K562 (cell line): ENCODE measurements around the gene MACROD2. TPM values are rescaled to one million over a fixed set of nuclear protein-coding genes. Genes with fewer than 3 reads are reported as not detected.

Experiments used
- ATAC-seq: fragments of 200-7000 bp; cut with Tn5 transposase; 3 replicates; pipeline ENCODE4 v1.9.1; 2020; ENCODE audit warnings: moderate library complexity
- BruUV-seq: library from RNA; stranded (reverse); fragments of 400-500 nt; replicated peaks from 2 replicates; lab custom pipeline; 2021; lab: Mats Ljungman, UMichigan
- CTCF ChIA-PET: fragments of 300-600 bp; formaldehyde crosslinking; extraction: SDS; loops from one replicate; lab custom pipeline; 2021; ENCODE audit warnings: low intra/inter-chr PET ratio; lab: Yijun Ruan, JAX
- POLR2A ChIA-PET: fragments of 300-600, 350-650 bp; sonication (Branson Sonifier 250); formaldehyde crosslinking; extraction: SDS; loops from one replicate; lab custom pipeline; 2021; ENCODE audit warnings: antibody characterized with exemption, inconsistent platforms; lab: Yijun Ruan, JAX
- DNase-seq, 4 experiments: peaks; one replicate each; pipeline versions ENCODE4 v3.0.0 to v3.0.0-alpha.2; 2011 to 2018; ENCODE audit warnings: low spot score in 3 of 4, mixed read lengths in 3 of 4; ENCODE audit errors: extremely low read depth in 1 of 4
- FAIRE-seq: peaks from 2 replicates; lab custom pipeline; 2011; peaks lifted over from hg19 to GRCh38; lab: Jason Lieb, UNC
- H2AFZ ChIP-seq: 2 replicates; pipeline ENCODE4 v1.6.0; 2011; ENCODE audit warnings: low read depth, low read length, control low read depth, inconsistent platforms
- H3K27ac ChIP-seq: fragments of 200-600 bp; 3 replicates; pipeline ENCODE4 v1.8.0; 2011; ENCODE audit warnings: low read depth, mild to moderate bottlenecking, control low read depth, inconsistent platforms, low read length, moderate library complexity, mixed read lengths; ENCODE audit errors: extremely low read depth
- H3K27me3 ChIP-seq, 2 experiments: fragments of 300-600 bp in 1 of 2; 2 replicates in 1 of 2; 3 replicates in 1 of 2; pipeline versions ENCODE4 v1.6.0 to v1.8.0; 2011; ENCODE audit warnings: inconsistent platforms in 2 of 2, low read length in 2 of 2, mild to moderate bottlenecking in 1 of 2, mixed read lengths in 1 of 2, moderate library complexity in 1 of 2; ENCODE audit not compliant: control insufficient read depth in 2 of 2, insufficient read depth in 2 of 2
- H3K36me3 ChIP-seq: fragments of 300-600 bp; 3 replicates; pipeline ENCODE4 v1.8.0; 2011; ENCODE audit warnings: mild to moderate bottlenecking, low read length, inconsistent platforms; ENCODE audit not compliant: control insufficient read depth, insufficient read depth
- H3K4me1 ChIP-seq, 2 experiments: fragments of 200-600 bp in 1 of 2; replicated peaks in 1 of 2; 2 replicates in 1 of 2; 3 replicates in 1 of 2; pipeline versions ENCODE4 v1.5.1 to v1.8.0; 2011; ENCODE audit warnings: inconsistent platforms in 2 of 2, low read length in 2 of 2, mild to moderate bottlenecking in 1 of 2, mixed read lengths in 1 of 2, moderate library complexity in 1 of 2; ENCODE audit not compliant: control insufficient read depth in 2 of 2, insufficient read depth in 2 of 2
- H3K4me2 ChIP-seq: 2 replicates; pipeline ENCODE4 v1.6.1; 2011; ENCODE audit warnings: low read length, control low read depth, inconsistent platforms, mixed read lengths; ENCODE audit not compliant: insufficient read depth
- H3K4me3 ChIP-seq: fragments of 200-600 bp; sonication (generic), shearing (Covaris generic); 2 replicates; pipeline ENCODE4 v1.5.1; 2016; ENCODE audit warnings: control low read depth, inconsistent platforms
- H3K79me2 ChIP-seq: fragments of 200-600 bp; 3 replicates; pipeline ENCODE4 v1.8.0; 2011; ENCODE audit warnings: low read length, inconsistent platforms; ENCODE audit not compliant: control insufficient read depth, insufficient read depth
- H3K9ac ChIP-seq, 2 experiments: 2 replicates each; pipeline versions ENCODE4 v1.6.0 to v1.6.1; 2011; ENCODE audit warnings: low read depth in 2 of 2, low read length in 2 of 2, control low read depth in 1 of 2, inconsistent platforms in 1 of 2, mild to moderate bottlenecking in 1 of 2, mixed read lengths in 1 of 2; ENCODE audit not compliant: insufficient read depth in 1 of 2
- H3K9me1 ChIP-seq: one replicate; pipeline ENCODE4 v1.6.0; 2011; ENCODE audit warnings: inconsistent platforms, mild to moderate bottlenecking, low read length, moderate library complexity; ENCODE audit not compliant: control insufficient read depth, insufficient read depth
- H3K9me3 ChIP-seq: replicated peaks from 2 replicates; pipeline ENCODE4 v1.5.1; 2011; ENCODE audit warnings: low read depth, low read length, inconsistent platforms; ENCODE audit not compliant: control insufficient read depth, insufficient read depth
- H4K20me1 ChIP-seq: replicated peaks from 2 replicates; pipeline ENCODE4 v1.6.1; 2011; ENCODE audit warnings: low read length, inconsistent platforms, mixed read lengths; ENCODE audit not compliant: control insufficient read depth, insufficient read depth
- ARID4B ChIP-seq: sonication (generic); formaldehyde crosslinking; IDR thresholded peaks from 2 replicates; pipeline ENCODE4 v1.8.0; 2022; ENCODE audit warnings: mild to moderate bottlenecking, missing genetic modification reagents
- BMI1 ChIP-seq: fragments of 150-350 bp; IDR thresholded peaks from 2 replicates; pipeline ENCODE4 v1.6.1; 2014; ENCODE audit warnings: low read length
- CBX2 ChIP-seq: fragments of 200-600 bp; sonication (generic); IDR thresholded peaks from one replicate; pipeline ENCODE4 v1.6.1; 2012; ENCODE audit warnings: mild to moderate bottlenecking, low read length, inconsistent platforms; ENCODE audit not compliant: insufficient read depth, poor library complexity, severe bottlenecking
- EGR1 ChIP-seq: fragments of 450-650 bp; conservative IDR thresholded peaks from 2 replicates; pipeline ENCODE4 v1.6.1; 2017; ENCODE audit warnings: mild to moderate bottlenecking
- TEAD2 ChIP-seq: fragments of 450-650 bp; IDR thresholded peaks from 2 replicates; pipeline ENCODE4 v1.6.1; 2016; ENCODE audit warnings: missing genetic modification characterization, control low read depth, missing compliant biosample characterization
- WGBS: fragments of 100-300 bp; shearing (Covaris generic); methylation state at CpG from one replicate; pipeline ENCODE4 v1.1.6; 2016; ENCODE audit warnings: low coverage, mixed read lengths; ENCODE audit not compliant: insufficient coverage; ENCODE audit errors: missing lambda C conversion rate; 5-methylcytosine and 5-hydroxymethylcytosine counted together
- in situ Hi-C: fragments of 300-500 bp; cut with MboI; formaldehyde crosslinking; loops from 4 replicates; pipeline ENCODE4 v1.15.0; 2018; ENCODE audit warnings: inconsistent platforms, mixed read lengths
- intact Hi-C: fragments of 100-400 bp; cut with micrococcal nuclease; formaldehyde crosslinking; loops from 2 replicates; pipeline ENCODE4 v1.14.2; 2022
- polyA plus RNA-seq, 8 experiments: library from polyadenylated mRNA; depleted of rRNA in 4 of 8; stranded (reverse) in 5 of 8; unstranded in 3 of 8; fragments of >200 nt; fragmentation: Nextera tagmentation in 2 of 8; fragmentation: Illumina TruSeq in 1 of 8; extraction: Ambion mirVana in 2 of 8; extraction: Trizol in 1 of 8; gene quantifications; 2 replicates each; pipeline versions ENCODE4 v1.2.1 to v1.2.3, GENCODE V29; 2011 to 2014; ENCODE audit warnings: inconsistent platforms in 1 of 8, missing spikeins in 1 of 8
- total RNA-seq, 7 experiments: library from RNA; depleted of rRNA in 6 of 7; stranded (reverse); fragments of >200 nt in 6 of 7; fragmentation: Illumina TruSeq in 2 of 7; extraction: Trizol in 2 of 7; gene quantifications; 2 replicates each; pipeline versions ENCODE4 v1.2.1 to v1.2.3, GENCODE V29; 2011 to 2021; ENCODE audit warnings: low replicate concordance in 1 of 7
- TF ChIP-seq, protein P1 (sequence below): fragments of 450-650 bp; formaldehyde crosslinking; IDR thresholded peaks from 2 replicates; pipeline ENCODE4 v1.4.0; 2022; ENCODE audit warnings: missing genetic modification characterization

Gene MACROD2
- total and polyA plus RNA-seq, 9 of the 15 experiments (the other 6 are each of a cell fraction or from before 2014, with no cell fraction given), result not detected

DNA sequence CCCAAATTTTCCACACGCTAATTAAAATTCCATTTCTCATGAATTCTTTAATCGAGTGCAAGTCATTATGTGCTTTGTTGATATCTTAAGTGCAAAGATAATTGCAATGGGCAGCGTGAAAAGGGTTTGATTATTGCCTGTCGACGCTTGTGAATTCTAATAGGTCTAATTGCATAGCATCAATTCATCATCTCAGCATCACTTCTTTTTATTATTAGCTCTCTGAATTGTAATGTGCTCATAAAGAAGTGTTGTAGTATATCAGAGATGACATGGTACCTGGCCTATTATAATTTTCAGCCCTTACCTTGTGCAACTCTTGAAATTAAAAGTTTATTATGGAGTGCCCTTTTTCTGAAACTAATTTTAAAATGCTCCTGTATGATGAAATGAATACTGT is 1208.9 kb downstream of the MACROD2 start:
- Histone ChIP-seq H3K79me2 (no peaks in the 10 kb centered on the region), H4K20me1 (no peaks in the 10 kb centered on the region), H3K4me3 (no peak overlapping the region), H2AFZ (no peak overlapping the region), H3K4me1 (no peaks in the 10 kb centered on the region), H3K36me3 (no peaks in the 10 kb centered on the region), H3K4me2 (no peak overlapping the region), H3K27me3 (no peaks in the 10 kb centered on the region), H3K9me3 (no peaks in the 10 kb centered on the region), H3K9me1 (no peaks in the 10 kb centered on the region), H3K27ac (no peak overlapping the region), H3K9ac (no peak overlapping the region)
- no peak for ATAC-seq
- BruUV-seq, result no TSS peak
- 0% methylated on average over 5 of the region's 5 CpGs for WGBS
- POLR2A ChIA-PET, result no interaction called here
- TF ChIP-seq ARID4B (CRISPR knock-in tag), result no peak
- TF ChIP-seq CBX2, result no peak
- TF ChIP-seq BMI1, result no peak
- TF ChIP-seq, protein P1, sequence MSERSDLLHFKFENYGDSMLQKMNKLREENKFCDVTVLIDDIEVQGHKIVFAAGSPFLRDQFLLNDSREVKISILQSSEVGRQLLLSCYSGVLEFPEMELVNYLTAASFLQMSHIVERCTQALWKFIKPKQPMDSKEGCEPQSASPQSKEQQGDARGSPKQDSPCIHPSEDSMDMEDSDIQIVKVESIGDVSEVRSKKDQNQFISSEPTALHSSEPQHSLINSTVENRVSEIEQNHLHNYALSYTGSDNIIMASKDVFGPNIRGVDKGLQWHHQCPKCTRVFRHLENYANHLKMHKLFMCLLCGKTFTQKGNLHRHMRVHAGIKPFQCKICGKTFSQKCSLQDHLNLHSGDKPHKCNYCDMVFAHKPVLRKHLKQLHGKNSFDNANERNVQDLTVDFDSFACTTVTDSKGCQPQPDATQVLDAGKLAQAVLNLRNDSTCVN (CRISPR knock-in tag), result no peak
- TF ChIP-seq TEAD2 (tag), result no peak
- TF ChIP-seq EGR1, result no peak
- CTCF ChIA-PET, result no interaction called here
- no peak for FAIRE-seq
- DNase-seq, result no peak
- in situ Hi-C loops (no loop called here), intact Hi-C loops (no loop called here)
